ENCODE measurements around the gene CEACAM6. TPM values are rescaled to one million over a fixed set of nuclear protein-coding genes. Genes with fewer than 3 reads are reported as not detected.
A peak's percentile ranks its signal among the peaks of the same experiment; 100 is the strongest.

The CEACAM6 gene
- total RNA-seq, 4 donors from 2014 or later: 0.53 TPM; not detected in 3

DNA sequence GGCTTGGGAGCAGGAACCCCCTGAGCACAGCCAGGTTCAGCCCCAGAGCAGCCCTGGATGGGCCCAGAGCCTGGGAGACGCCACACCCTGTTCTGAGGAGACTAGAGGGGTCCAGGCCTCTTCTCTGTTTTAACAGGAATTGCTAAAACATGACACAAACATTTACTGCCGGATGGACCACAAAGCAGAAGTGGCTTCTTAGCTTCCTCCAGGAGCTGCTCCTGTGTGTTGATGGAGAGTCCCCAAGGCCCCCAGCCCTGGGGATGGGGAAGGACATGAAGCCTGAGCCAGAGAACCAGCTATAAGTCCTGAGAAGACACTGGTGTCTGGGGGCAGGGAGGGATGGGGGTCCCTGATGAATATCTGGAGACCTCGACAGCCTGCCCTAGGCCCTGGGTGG, 55.7 kb downstream of the CEACAM6 start:
- ATAC-seq (no peak), DNase-seq (peak in 1 of 2 donors; percentile 18)
- in situ Hi-C loops (cut with MboI; ENCODE audit: low sequenced_read_pairs in 4 of 4): no loop called here
- TF ChIP-seq, protein P1, sequence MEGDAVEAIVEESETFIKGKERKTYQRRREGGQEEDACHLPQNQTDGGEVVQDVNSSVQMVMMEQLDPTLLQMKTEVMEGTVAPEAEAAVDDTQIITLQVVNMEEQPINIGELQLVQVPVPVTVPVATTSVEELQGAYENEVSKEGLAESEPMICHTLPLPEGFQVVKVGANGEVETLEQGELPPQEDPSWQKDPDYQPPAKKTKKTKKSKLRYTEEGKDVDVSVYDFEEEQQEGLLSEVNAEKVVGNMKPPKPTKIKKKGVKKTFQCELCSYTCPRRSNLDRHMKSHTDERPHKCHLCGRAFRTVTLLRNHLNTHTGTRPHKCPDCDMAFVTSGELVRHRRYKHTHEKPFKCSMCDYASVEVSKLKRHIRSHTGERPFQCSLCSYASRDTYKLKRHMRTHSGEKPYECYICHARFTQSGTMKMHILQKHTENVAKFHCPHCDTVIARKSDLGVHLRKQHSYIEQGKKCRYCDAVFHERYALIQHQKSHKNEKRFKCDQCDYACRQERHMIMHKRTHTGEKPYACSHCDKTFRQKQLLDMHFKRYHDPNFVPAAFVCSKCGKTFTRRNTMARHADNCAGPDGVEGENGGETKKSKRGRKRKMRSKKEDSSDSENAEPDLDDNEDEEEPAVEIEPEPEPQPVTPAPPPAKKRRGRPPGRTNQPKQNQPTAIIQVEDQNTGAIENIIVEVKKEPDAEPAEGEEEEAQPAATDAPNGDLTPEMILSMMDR (IDR thresholded peaks at IDR 0.05 in 4 of 5, conservative IDR thresholded peaks at IDR 0.05 in 1 of 5): no peak
- TF ChIP-seq POLR2A (IDR thresholded peaks at IDR 0.05): no peak
- Histone ChIP-seq H3K36me3 (no peaks in the 10 kb centered on the region), H3K27me3 (peaks cover 0 to 3% (median 0%) of the 10 kb centered on the region in 3 donors), H3K4me3 (no peak overlapping the region), H3K4me1 (no peaks in the 10 kb centered on the region), H3K27ac (no peak overlapping the region), H3K9me3 (no peaks in the 10 kb centered on the region)
- intact Hi-C loops (cut with DNase I; ENCODE audit: low total_unique reads): no loop called here

DNA sequence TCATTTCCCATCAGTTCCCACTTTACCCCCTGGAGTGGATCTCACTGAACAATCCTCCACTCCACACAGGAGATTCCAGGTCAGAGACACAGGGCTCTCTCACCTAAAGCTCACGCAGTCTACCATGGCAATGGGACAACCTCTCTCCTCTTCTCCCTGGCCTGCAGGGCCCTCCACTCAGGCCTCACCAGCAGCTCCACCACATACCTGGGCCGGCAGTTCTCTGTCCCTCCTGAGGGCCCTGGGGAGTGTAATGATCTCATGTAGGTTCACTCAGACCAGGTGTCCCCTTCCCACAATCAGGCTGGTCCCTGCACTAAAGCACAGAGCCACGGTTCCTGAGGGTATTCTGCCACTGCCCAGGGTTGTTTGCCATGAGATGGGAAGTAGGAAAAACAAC, 56.7 kb downstream of the CEACAM6 start:
- in situ Hi-C loops (cut with MboI; ENCODE audit: low sequenced_read_pairs in 4 of 4): no loop called here
- Histone ChIP-seq H3K9me3 (no peaks in the 10 kb centered on the region), H3K4me3 (no peak overlapping the region), H3K36me3 (no peaks in the 10 kb centered on the region), H3K27ac (no peak overlapping the region), H3K27me3 (peaks cover 0 to 3% (median 0%) of the 10 kb centered on the region in 3 donors), H3K4me1 (no peaks in the 10 kb centered on the region)
- intact Hi-C loops (cut with DNase I; ENCODE audit: low total_unique reads): no loop called here
- DNase-seq (no peak), ATAC-seq (no peak)
- TF ChIP-seq, protein P1 (IDR thresholded peaks at IDR 0.05 in 4 of 5, conservative IDR thresholded peaks at IDR 0.05 in 1 of 5): no peak
- TF ChIP-seq POLR2A (IDR thresholded peaks at IDR 0.05): no peak

DNA sequence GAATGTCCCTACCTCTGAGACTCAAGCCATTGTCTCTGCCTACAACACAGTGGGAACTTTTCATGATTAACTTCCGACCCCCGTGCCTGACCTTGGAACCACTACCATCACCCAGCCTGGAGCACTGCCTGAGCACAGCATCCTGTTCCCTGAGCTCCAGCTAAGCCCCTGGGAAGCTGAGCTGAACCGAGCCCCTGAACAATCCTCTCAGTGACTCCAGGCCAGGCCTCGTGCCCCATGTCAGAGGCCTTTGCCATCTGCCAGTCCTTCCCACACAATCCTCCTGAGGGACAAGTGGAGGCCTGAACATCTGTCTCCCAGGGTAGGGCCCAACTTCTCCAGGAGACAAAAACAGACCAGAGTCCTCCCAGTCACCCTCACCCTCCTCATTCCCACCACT, 58.6 kb downstream of the CEACAM6 start:
- intact Hi-C loops (cut with DNase I; ENCODE audit: low total_unique reads) (no loop called here), in situ Hi-C loops (cut with MboI; ENCODE audit: low sequenced_read_pairs in 4 of 4) (no loop called here)
- Histone ChIP-seq H3K4me1 (no peaks in the 10 kb centered on the region), H3K9me3 (no peaks in the 10 kb centered on the region), H3K4me3 (no peak overlapping the region), H3K27ac (no peak overlapping the region), H3K36me3 (no peaks in the 10 kb centered on the region), H3K27me3 (peaks cover 0 to 3% (median 0%) of the 10 kb centered on the region in 3 donors)
- TF ChIP-seq, protein P1 (IDR thresholded peaks at IDR 0.05 in 4 of 5, conservative IDR thresholded peaks at IDR 0.05 in 1 of 5): no peak
- TF ChIP-seq POLR2A (IDR thresholded peaks at IDR 0.05): no peak
- ATAC-seq: no peak
- no peak for DNase-seq

DNA sequence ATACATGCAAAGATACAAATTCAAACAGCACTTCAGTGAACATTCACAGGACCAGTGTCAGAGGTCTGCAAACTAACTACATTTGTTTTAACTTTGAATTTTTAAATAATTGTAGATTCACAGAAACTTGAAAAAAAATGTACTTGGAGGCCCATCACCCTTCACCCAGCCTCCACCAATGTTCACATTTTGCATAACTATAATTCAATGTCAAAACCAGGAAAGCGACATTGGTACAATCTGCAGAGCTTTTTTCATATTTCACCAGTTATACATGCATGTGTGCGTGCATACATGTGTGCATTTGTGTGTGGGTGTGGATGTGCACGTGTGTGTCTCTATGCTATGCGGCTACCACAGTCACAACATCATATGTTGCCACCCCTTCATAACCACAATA, 60.0 kb downstream of the CEACAM6 start:
- no peaks in the 10 kb centered on the region for H3K27me3 ChIP-seq
- TF ChIP-seq, protein P1 (IDR thresholded peaks at IDR 0.05 in 4 of 5, conservative IDR thresholded peaks at IDR 0.05 in 1 of 5): no peak
- TF ChIP-seq POLR2A (IDR thresholded peaks at IDR 0.05): no peak
- in situ Hi-C loops (cut with MboI; ENCODE audit: low sequenced_read_pairs in 4 of 4) (no loop called here), intact Hi-C loops (cut with DNase I; ENCODE audit: low total_unique reads) (no loop called here)
- H3K27ac ChIP-seq: no peak overlapping the region
- no peak overlapping the region for H3K4me3 ChIP-seq
- H3K9me3 ChIP-seq: no peaks in the 10 kb centered on the region
- no peaks in the 10 kb centered on the region for H3K36me3 ChIP-seq
- DNase-seq: no peak
- no peak for ATAC-seq
- H3K4me1 ChIP-seq: no peaks in the 10 kb centered on the region

DNA sequence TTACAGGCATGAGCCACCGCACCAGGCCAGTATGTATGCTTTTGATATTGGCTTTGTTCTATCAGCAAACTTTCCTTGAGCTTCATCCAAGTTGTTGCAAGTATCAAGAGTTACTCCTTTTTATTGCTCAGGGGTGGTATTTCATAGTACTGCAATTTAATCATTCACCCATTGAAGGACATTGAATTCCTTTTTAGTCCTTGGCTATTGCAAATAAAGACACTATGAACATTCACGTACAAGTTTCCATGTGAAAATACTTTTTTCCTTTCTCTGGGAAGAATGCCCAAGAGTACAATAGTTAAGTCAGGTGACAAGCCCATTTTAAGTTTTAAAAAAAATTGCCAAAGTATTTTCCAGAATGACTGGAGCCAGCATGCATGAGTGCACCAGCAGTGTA, 61.4 kb downstream of the CEACAM6 start:
- Histone ChIP-seq H3K4me1 (no peaks in the 10 kb centered on the region), H3K27me3 (no peaks in the 10 kb centered on the region), H3K27ac (no peak overlapping the region), H3K9me3 (no peaks in the 10 kb centered on the region), H3K4me3 (no peak overlapping the region), H3K36me3 (no peaks in the 10 kb centered on the region)
- no peak for ATAC-seq
- in situ Hi-C loops (cut with MboI; ENCODE audit: low sequenced_read_pairs in 4 of 4) (no loop called here), intact Hi-C loops (cut with DNase I; ENCODE audit: low total_unique reads) (no loop called here)
- TF ChIP-seq, protein P1 (IDR thresholded peaks at IDR 0.05 in 4 of 5, conservative IDR thresholded peaks at IDR 0.05 in 1 of 5): no peak
- no peak for TF ChIP-seq POLR2A (IDR thresholded peaks at IDR 0.05)
- no peak for DNase-seq
